SK-N-SH (cell line): ENCODE data around the gene RGMA.

Source experiments
- MEF2A ChIP-seq: IDR thresholded peaks from 2 replicates; pipeline ENCODE4 v1.4.0; 2012; ENCODE audit warnings: low read depth, borderline replicate concordance
- NRF1 ChIP-seq: IDR thresholded peaks from 2 replicates; pipeline ENCODE4 v1.6.1; 2012; ENCODE audit warnings: low read depth, mild to moderate bottlenecking, low read length
- POLR2AphosphoS5 ChIP-seq: IDR thresholded peaks from 2 replicates; pipeline ENCODE4 v1.6.1; 2012; ENCODE audit warnings: low read depth, low read length
- RCOR1 ChIP-seq: fragments of 150-350 bp; IDR thresholded peaks from 2 replicates; pipeline ENCODE4 v1.6.1; 2017; ENCODE audit warnings: antibody characterized with exemption, low read length
- RFX5 ChIP-seq: IDR thresholded peaks from 2 replicates; pipeline ENCODE4 v1.6.1; 2012; ENCODE audit warnings: mild to moderate bottlenecking, improper control_type of control experiment, low read length
- SIN3A ChIP-seq: IDR thresholded peaks from 2 replicates; pipeline ENCODE4 v1.6.1; 2012; ENCODE audit warnings: low read depth, mild to moderate bottlenecking, low read length, moderate library complexity, borderline replicate concordance
- SMC3 ChIP-seq: IDR thresholded peaks from 2 replicates; pipeline ENCODE4 v1.6.1; 2012; ENCODE audit warnings: low read depth, low read length, improper control_type of control experiment
- TAF1 ChIP-seq: IDR thresholded peaks from 2 replicates; pipeline ENCODE4 v1.6.1; 2012; ENCODE audit warnings: low read depth, mild to moderate bottlenecking, low read length, moderate library complexity, borderline replicate concordance
- TF ChIP-seq, protein P1 (sequence below): fragments of 200-600 bp; sonication (generic); IDR thresholded peaks from 2 replicates; pipeline ENCODE4 v1.6.1; 2017; ENCODE audit warnings: antibody characterized with exemption, mild to moderate bottlenecking, moderate library complexity
- TF ChIP-seq, protein P2 (sequence below): IDR thresholded peaks from 2 replicates; pipeline ENCODE4 v1.4.0; 2012; ENCODE audit warnings: low read depth, borderline replicate concordance
- TF ChIP-seq, protein P3 (sequence below): IDR thresholded peaks from 2 replicates; pipeline ENCODE4 v1.4.0; 2012; ENCODE audit warnings: low read depth

DNA sequence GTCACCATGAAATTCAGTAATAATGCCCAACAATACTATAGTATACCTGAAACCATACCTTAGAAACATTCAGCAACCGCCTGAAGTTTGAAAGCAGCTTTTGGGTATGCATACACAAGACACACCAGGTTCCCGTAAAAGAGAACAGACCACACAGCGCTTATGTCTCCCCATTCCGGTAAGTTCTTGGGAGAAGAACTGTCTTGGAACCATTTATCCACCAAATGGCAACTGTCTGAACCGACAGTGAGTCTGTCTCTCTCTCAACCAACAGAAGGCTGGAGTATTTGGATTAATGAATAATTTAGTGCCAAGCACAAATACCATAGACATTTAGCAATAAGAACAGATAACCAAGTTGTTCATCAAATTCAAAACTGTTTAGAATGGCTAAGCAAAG, 7.6 kb downstream of the RGMA start:
- TF ChIP-seq NRF1 (no peak), SIN3A (no peak), RFX5 (no peak), MEF2A (no peak), RCOR1 (no peak), SMC3 (no peak), POLR2AphosphoS5 (no peak), TAF1 (no peak)
- TF ChIP-seq, protein P1, sequence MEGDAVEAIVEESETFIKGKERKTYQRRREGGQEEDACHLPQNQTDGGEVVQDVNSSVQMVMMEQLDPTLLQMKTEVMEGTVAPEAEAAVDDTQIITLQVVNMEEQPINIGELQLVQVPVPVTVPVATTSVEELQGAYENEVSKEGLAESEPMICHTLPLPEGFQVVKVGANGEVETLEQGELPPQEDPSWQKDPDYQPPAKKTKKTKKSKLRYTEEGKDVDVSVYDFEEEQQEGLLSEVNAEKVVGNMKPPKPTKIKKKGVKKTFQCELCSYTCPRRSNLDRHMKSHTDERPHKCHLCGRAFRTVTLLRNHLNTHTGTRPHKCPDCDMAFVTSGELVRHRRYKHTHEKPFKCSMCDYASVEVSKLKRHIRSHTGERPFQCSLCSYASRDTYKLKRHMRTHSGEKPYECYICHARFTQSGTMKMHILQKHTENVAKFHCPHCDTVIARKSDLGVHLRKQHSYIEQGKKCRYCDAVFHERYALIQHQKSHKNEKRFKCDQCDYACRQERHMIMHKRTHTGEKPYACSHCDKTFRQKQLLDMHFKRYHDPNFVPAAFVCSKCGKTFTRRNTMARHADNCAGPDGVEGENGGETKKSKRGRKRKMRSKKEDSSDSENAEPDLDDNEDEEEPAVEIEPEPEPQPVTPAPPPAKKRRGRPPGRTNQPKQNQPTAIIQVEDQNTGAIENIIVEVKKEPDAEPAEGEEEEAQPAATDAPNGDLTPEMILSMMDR: no peak
- TF ChIP-seq, protein P2, sequence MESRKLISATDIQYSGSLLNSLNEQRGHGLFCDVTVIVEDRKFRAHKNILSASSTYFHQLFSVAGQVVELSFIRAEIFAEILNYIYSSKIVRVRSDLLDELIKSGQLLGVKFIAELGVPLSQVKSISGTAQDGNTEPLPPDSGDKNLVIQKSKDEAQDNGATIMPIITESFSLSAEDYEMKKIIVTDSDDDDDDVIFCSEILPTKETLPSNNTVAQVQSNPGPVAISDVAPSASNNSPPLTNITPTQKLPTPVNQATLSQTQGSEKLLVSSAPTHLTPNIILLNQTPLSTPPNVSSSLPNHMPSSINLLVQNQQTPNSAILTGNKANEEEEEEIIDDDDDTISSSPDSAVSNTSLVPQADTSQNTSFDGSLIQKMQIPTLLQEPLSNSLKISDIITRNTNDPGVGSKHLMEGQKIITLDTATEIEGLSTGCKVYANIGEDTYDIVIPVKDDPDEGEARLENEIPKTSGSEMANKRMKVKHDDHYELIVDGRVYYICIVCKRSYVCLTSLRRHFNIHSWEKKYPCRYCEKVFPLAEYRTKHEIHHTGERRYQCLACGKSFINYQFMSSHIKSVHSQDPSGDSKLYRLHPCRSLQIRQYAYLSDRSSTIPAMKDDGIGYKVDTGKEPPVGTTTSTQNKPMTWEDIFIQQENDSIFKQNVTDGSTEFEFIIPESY: no peak
- TF ChIP-seq, protein P3, sequence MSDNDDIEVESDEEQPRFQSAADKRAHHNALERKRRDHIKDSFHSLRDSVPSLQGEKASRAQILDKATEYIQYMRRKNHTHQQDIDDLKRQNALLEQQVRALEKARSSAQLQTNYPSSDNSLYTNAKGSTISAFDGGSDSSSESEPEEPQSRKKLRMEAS: no peak
